ENCODE data around the gene VN1R2.
A peak's percentile ranks its signal among the peaks of the same experiment; 100 is the strongest.
"Not testable (repeated sequence)": the region's sequence is repeated elsewhere in the genome, so short reads cannot be mapped to it uniquely, and the experiment has no call there.

The VN1R2 gene

GRCh38 chr19:53257715-53258342 lies at the start of gene VN1R2:
TSS of gene VN1R2 (plus strand) at chr19:53258292. CDS start at chr19:53258376, 84 bp downstream.
- not testable (repeated sequence) for H3K27ac ChIP-seq, H3K27me3 ChIP-seq, H3K36me3 ChIP-seq, H3K4me3 ChIP-seq, H4K20me1 ChIP-seq, H3K4me2 ChIP-seq, H3K9ac ChIP-seq
- Histone ChIP-seq H3K9me3 (peaks cover 39% of the 10 kb centered on the region), H3K4me1 (peaks cover 12% of the 10 kb centered on the region)

- H3K9me3 ChIP-seq: peaks cover 99% of the 10 kb centered on the region
Measured at GRCh38 chr19:53211554-53211953, 46.5 kb upstream of the VN1R2 start.

GRCh38 chr19:53212703-53213320 lies 45.3 kb upstream of the VN1R2 start:
- peaks cover 100% of the 10 kb centered on the region for H3K9me3 ChIP-seq

More at GRCh38 chr19:53211554-53211953, 46.5 kb upstream of the VN1R2 start:
- not testable (repeated sequence) for H3K4me2 ChIP-seq, H3K4me1 ChIP-seq, H3K27ac ChIP-seq, H4K20me1 ChIP-seq, H3K9ac ChIP-seq, H3K27me3 ChIP-seq
- Histone ChIP-seq H3K36me3 (peaks cover 87% of the 10 kb centered on the region), H3K4me3 (peak overlapping the region; percentile 25; the same call in 1 of the 2 replicates)

GRCh38 chr19:53222716-53223115 lies 35.4 kb upstream of the VN1R2 start:
- H3K9ac ChIP-seq, H3K4me1 ChIP-seq, H3K27me3 ChIP-seq, H3K4me2 ChIP-seq, H3K27ac ChIP-seq, H4K20me1 ChIP-seq, H3K4me3 ChIP-seq: not testable (repeated sequence)
- H3K36me3 ChIP-seq: peaks cover 18% of the 10 kb centered on the region; the same call in 1 of the 2 replicates
- peaks cover 94% of the 10 kb centered on the region for H3K9me3 ChIP-seq

More at GRCh38 chr19:53212703-53213320, 45.3 kb upstream of the VN1R2 start:
- H3K27me3 ChIP-seq: no peaks in the 10 kb centered on the region
- H3K27ac ChIP-seq: no peak overlapping the region
- H3K4me3 ChIP-seq: no peak overlapping the region
- no peaks in the 10 kb centered on the region for H4K20me1 ChIP-seq
- TF ChIP-seq Cebpa-rat (IDR thresholded peaks at IDR 0.05): no peak
- H3K9ac ChIP-seq: no peak overlapping the region
- H3K4me1 ChIP-seq: no peaks in the 10 kb centered on the region
- peaks cover 79% of the 10 kb centered on the region for H3K36me3 ChIP-seq
- H3K4me2 ChIP-seq: no peak overlapping the region

- H3K9ac ChIP-seq: no peak overlapping the region
Measured at GRCh38 chr19:53224606-53225005, 33.5 kb upstream of the VN1R2 start.

GRCh38 chr19:53237114-53237777 lies 20.8 kb upstream of the VN1R2 start:
- Histone ChIP-seq H4K20me1 (no peaks in the 10 kb centered on the region), H3K9me3 (peaks cover 99% of the 10 kb centered on the region), H3K36me3 (peaks cover 70% of the 10 kb centered on the region)

More at GRCh38 chr19:53224606-53225005, 33.5 kb upstream of the VN1R2 start:
- Histone ChIP-seq H3K4me3 (no peak overlapping the region), H3K27ac (no peak overlapping the region), H4K20me1 (no peaks in the 10 kb centered on the region), H3K4me2 (no peak overlapping the region), H3K4me1 (no peaks in the 10 kb centered on the region), H3K9me3 (peaks cover 94% of the 10 kb centered on the region), H3K27me3 (no peaks in the 10 kb centered on the region), H3K36me3 (peaks cover 22% of the 10 kb centered on the region; the same call in 1 of the 2 replicates)
- no peak for TF ChIP-seq Cebpa-rat (IDR thresholded peaks at IDR 0.05)

GRCh38 chr19:53246498-53246897 lies 11.6 kb upstream of the VN1R2 start:
- Histone ChIP-seq H3K27ac (no peak overlapping the region), H3K4me1 (no peaks in the 10 kb centered on the region), H3K4me3 (no peak overlapping the region), H3K9me3 (peaks cover 99% of the 10 kb centered on the region), H3K27me3 (no peaks in the 10 kb centered on the region), H3K9ac (no peak overlapping the region), H4K20me1 (no peaks in the 10 kb centered on the region), H3K36me3 (peaks cover 98% of the 10 kb centered on the region), H3K4me2 (no peak overlapping the region)
- TF ChIP-seq Cebpa-rat (IDR thresholded peaks at IDR 0.05): no peak

More at GRCh38 chr19:53237114-53237777, 20.8 kb upstream of the VN1R2 start:
- no peak for TF ChIP-seq Cebpa-rat (IDR thresholded peaks at IDR 0.05)
- no peak overlapping the region for H3K9ac ChIP-seq
- H3K4me2 ChIP-seq: no peak overlapping the region
- no peak overlapping the region for H3K27ac ChIP-seq
- no peaks in the 10 kb centered on the region for H3K4me1 ChIP-seq
- H3K27me3 ChIP-seq: no peaks in the 10 kb centered on the region
- peak overlapping the region; percentile 17; the same call in 1 of the 2 replicates for H3K4me3 ChIP-seq

GRCh38 chr19:53254411-53255341 lies 3.4 kb upstream of the VN1R2 start, which contains the start of gene ZNF677:
TSS of gene ZNF677 (minus strand) at chr19:53254873. CDS start at chr19:53251550, 3,323 bp downstream.
- Histone ChIP-seq H4K20me1 (no peaks in the 10 kb centered on the region), H3K9ac (peak within 1 kb of the TSS; percentile 88), H3K9me3 (peaks cover 58% of the 10 kb centered on the region), H3K4me2 (peak within 1 kb of the TSS; percentile 88), H3K4me1 (peaks cover 12% of the 10 kb centered on the region), H3K27me3 (no peaks in the 10 kb centered on the region), H3K4me3 (peak within 1 kb of the TSS; percentile 94), H3K36me3 (peaks cover 38% of the 10 kb centered on the region), H3K27ac (peak within 1 kb of the TSS; percentile 87)
- no peak for TF ChIP-seq Cebpa-rat (IDR thresholded peaks at IDR 0.05)

- not testable (repeated sequence) for H4K20me1 ChIP-seq
Measured at GRCh38 chr19:53267623-53268022, 9.5 kb downstream of the VN1R2 start, which contains the start of gene VN1R4. TSS of gene VN1R4 (minus strand) at chr19:53267723. CDS start at chr19:53267665, 58 bp downstream.

GRCh38 chr19:53269861-53270260 lies 11.8 kb downstream of the VN1R2 start:
- peaks cover 18% of the 10 kb centered on the region; the same call in 1 of the 2 replicates for H3K9me3 ChIP-seq
- H3K27ac ChIP-seq, H3K4me2 ChIP-seq, H3K9ac ChIP-seq, H3K4me1 ChIP-seq, H3K36me3 ChIP-seq, H3K4me3 ChIP-seq, H4K20me1 ChIP-seq, H3K27me3 ChIP-seq: not testable (repeated sequence)

More at GRCh38 chr19:53267623-53268022, 9.5 kb downstream of the VN1R2 start, which contains the start of gene VN1R4:
- not testable (repeated sequence) for H3K27ac ChIP-seq, H3K4me1 ChIP-seq, H3K36me3 ChIP-seq, H3K27me3 ChIP-seq, H3K4me2 ChIP-seq, H3K4me3 ChIP-seq, H3K9ac ChIP-seq
- peaks cover 12% of the 10 kb centered on the region; the same call in 1 of the 2 replicates for H3K9me3 ChIP-seq
